ENCODE measurements around the gene RHOT2. TPM values are rescaled to one million over a fixed set of nuclear protein-coding genes. Genes with fewer than 3 reads are reported as not detected.

RHOT2 gene
- total RNA-seq, 1 donor from 2014 or later: 121 TPM

GRCh38 chr16:700684-701584, 33.0 kb downstream of the RHOT2 start:
- peaks cover 19% of the 10 kb centered on the region for H3K27me3 Mint-ChIP-seq (ENCODE audit: unreplicated experiment)
- H3K4me1 Mint-ChIP-seq (ENCODE audit: unreplicated experiment): no peaks in the 10 kb centered on the region
- no peak overlapping the region for H3K4me3 Mint-ChIP-seq (ENCODE audit: unreplicated experiment)
- no peak for TF ChIP-seq CTCF (IDR thresholded peaks at IDR 0.05; ENCODE audit: unreplicated experiment)
- no peaks in the 10 kb centered on the region for H3K36me3 Mint-ChIP-seq (ENCODE audit: low read depth, unreplicated experiment)
- H3K9me3 Mint-ChIP-seq (ENCODE audit: unreplicated experiment): no peaks in the 10 kb centered on the region
- H3K27ac Mint-ChIP-seq (ENCODE audit: unreplicated experiment): no peak overlapping the region
- DNase-seq (ENCODE audit: low spot score): peak; percentile 77

GRCh38 chr16:702341-702740, 34.4 kb downstream of the RHOT2 start:
- Mint-ChIP-seq H3K27me3 (ENCODE audit: unreplicated experiment) (peaks cover 18% of the 10 kb centered on the region), H3K27ac (ENCODE audit: unreplicated experiment) (no peak overlapping the region), H3K4me3 (ENCODE audit: unreplicated experiment) (no peak overlapping the region), H3K36me3 (ENCODE audit: low read depth, unreplicated experiment) (no peaks in the 10 kb centered on the region), H3K4me1 (ENCODE audit: unreplicated experiment) (no peaks in the 10 kb centered on the region), H3K9me3 (ENCODE audit: unreplicated experiment) (no peaks in the 10 kb centered on the region)
- no peak for DNase-seq (ENCODE audit: low spot score)
- TF ChIP-seq CTCF (IDR thresholded peaks at IDR 0.05; ENCODE audit: unreplicated experiment): no peak

- no peaks in the 10 kb centered on the region for H3K4me1 Mint-ChIP-seq (ENCODE audit: unreplicated experiment)
- no peaks in the 10 kb centered on the region for H3K36me3 Mint-ChIP-seq (ENCODE audit: low read depth, unreplicated experiment)
- no peak overlapping the region for H3K27ac Mint-ChIP-seq (ENCODE audit: unreplicated experiment)
- DNase-seq (ENCODE audit: low spot score): no peak
- peaks cover 22% of the 10 kb centered on the region for H3K27me3 Mint-ChIP-seq (ENCODE audit: unreplicated experiment)
- H3K9me3 Mint-ChIP-seq (ENCODE audit: unreplicated experiment): no peaks in the 10 kb centered on the region
- no peak for TF ChIP-seq CTCF (IDR thresholded peaks at IDR 0.05; ENCODE audit: unreplicated experiment)
- H3K4me3 Mint-ChIP-seq (ENCODE audit: unreplicated experiment): no peak overlapping the region
Observed at GRCh38 chr16:703406-703805, 35.5 kb downstream of the RHOT2 start.

GRCh38 chr16:704047-704446, 36.1 kb downstream of the RHOT2 start:
- Mint-ChIP-seq H3K4me1 (ENCODE audit: unreplicated experiment) (no peaks in the 10 kb centered on the region), H3K4me3 (ENCODE audit: unreplicated experiment) (no peak overlapping the region), H3K9me3 (ENCODE audit: unreplicated experiment) (no peaks in the 10 kb centered on the region), H3K27ac (ENCODE audit: unreplicated experiment) (no peak overlapping the region), H3K36me3 (ENCODE audit: low read depth, unreplicated experiment) (no peaks in the 10 kb centered on the region), H3K27me3 (ENCODE audit: unreplicated experiment) (peaks cover 27% of the 10 kb centered on the region)
- no peak for DNase-seq (ENCODE audit: low spot score)
- TF ChIP-seq CTCF (IDR thresholded peaks at IDR 0.05; ENCODE audit: unreplicated experiment): no peak

All from endothelial cell (in vitro differentiated cells).